ENCODE measurements around the gene GALNT18. TPM values are rescaled to one million over a fixed set of nuclear protein-coding genes. Genes with fewer than 3 reads are reported as not detected.

Gene GALNT18
- total RNA-seq, 2 donors from 2014 or later: 29.4 to 105 TPM

DNA sequence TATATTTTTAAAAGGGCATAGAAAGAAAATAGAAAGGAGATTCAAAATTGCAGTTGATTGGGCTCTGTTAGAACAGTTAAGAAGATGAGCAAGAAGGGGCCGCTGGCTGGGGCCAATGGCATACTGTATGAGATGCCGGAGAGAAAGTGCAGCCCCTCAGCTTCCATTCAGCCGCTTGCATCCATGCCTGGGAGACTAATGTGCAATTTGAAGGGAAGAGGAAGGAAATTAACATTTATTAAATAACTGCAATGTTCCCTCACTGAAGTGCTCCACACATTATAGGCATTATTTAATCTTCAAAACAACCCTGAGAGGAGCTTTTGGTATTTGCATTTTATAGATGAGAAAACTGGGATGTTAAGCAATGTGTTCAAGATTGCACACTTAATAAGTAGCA, 224.0 kb downstream of the GALNT18 start:
- Histone ChIP-seq H3K27me3 (replicated peaks; ENCODE audit: insufficient read depth) (no peaks in the 10 kb centered on the region), H3K27ac (no peak overlapping the region), H3K9me3 (no peaks in the 10 kb centered on the region), H3K36me3 (no peaks in the 10 kb centered on the region), H3K4me1 (replicated peaks) (no peaks in the 10 kb centered on the region), H3K4me3 (no peak overlapping the region)
- intact Hi-C loops (cut with DNase I): no loop called here
- no peak for TF ChIP-seq POLR2A (IDR thresholded peaks at IDR 0.05)
- TF ChIP-seq, protein P1, sequence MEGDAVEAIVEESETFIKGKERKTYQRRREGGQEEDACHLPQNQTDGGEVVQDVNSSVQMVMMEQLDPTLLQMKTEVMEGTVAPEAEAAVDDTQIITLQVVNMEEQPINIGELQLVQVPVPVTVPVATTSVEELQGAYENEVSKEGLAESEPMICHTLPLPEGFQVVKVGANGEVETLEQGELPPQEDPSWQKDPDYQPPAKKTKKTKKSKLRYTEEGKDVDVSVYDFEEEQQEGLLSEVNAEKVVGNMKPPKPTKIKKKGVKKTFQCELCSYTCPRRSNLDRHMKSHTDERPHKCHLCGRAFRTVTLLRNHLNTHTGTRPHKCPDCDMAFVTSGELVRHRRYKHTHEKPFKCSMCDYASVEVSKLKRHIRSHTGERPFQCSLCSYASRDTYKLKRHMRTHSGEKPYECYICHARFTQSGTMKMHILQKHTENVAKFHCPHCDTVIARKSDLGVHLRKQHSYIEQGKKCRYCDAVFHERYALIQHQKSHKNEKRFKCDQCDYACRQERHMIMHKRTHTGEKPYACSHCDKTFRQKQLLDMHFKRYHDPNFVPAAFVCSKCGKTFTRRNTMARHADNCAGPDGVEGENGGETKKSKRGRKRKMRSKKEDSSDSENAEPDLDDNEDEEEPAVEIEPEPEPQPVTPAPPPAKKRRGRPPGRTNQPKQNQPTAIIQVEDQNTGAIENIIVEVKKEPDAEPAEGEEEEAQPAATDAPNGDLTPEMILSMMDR (IDR thresholded peaks at IDR 0.05): no peak
- TF ChIP-seq POLR2AphosphoS5 (IDR thresholded peaks at IDR 0.05): no peak
- no peak for DNase-seq (ENCODE audit: low spot score)
- WGBS: 95% methylated on average over 3 of the region's 3 CpGs

DNA sequence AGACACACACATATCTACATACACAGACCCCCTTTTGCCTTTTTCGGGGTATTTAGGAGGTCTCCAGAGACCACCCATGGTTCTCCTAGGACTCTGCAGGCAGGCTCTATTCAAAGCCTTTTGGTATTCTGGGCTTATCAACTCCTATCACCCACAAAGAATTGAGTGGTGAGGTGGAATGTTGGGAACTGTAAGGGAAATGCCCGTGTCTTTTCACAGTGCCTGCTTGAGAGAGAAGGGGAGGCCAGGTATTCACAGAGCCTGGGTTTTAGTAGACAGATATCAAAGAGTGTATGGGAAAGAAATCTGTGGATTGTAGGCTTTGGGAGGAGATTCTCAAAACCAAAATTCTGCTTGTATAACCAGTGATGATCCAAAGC, 224.8 kb downstream of the GALNT18 start:
- WGBS: 85% methylated on average over 2 of the region's 2 CpGs
- Histone ChIP-seq H3K4me3 (no peak overlapping the region), H3K27ac (no peak overlapping the region), H3K27me3 (replicated peaks; ENCODE audit: insufficient read depth) (no peaks in the 10 kb centered on the region), H3K9me3 (no peaks in the 10 kb centered on the region), H3K4me1 (replicated peaks) (no peaks in the 10 kb centered on the region), H3K36me3 (no peaks in the 10 kb centered on the region)
- intact Hi-C loops (cut with DNase I): no loop called here
- TF ChIP-seq, protein P1 (IDR thresholded peaks at IDR 0.05): no peak
- TF ChIP-seq POLR2A (IDR thresholded peaks at IDR 0.05): no peak
- no peak for TF ChIP-seq POLR2AphosphoS5 (IDR thresholded peaks at IDR 0.05)
- no peak for DNase-seq (ENCODE audit: low spot score)

DNA sequence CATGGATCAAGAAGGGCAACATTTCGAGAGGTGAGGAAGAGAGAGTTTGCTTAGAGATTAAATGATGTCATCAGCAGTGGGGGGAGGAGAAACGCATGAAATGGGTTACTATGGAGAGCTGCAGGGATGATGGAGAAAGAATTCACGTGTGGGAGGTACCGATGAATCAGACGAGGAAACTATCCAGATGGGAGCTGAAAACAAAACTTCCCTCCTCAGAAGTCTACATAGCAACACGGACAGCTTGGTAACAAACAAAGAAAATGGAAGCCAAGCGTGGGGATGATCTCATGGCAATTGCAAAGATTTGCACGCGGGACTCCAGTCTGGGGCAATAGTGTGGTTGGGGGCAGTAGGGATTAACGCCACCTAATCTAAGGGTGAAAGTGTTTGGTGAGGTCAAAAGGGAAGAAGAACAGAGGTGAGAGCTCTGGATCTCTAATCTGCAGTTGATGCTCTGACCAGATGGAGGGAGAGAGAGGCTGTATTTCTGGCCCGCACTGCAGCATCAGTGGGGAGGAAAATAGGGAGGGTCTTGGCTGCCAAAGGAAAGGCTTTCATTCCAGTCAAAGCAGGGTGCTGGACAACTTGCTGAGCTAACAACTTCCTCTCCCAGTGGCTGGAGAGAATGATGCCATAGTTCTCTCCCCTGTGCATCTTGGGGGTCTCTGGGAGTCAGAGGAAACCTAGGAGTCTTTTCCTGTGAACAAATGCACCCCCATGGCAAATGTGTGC, 225.3 kb downstream of the GALNT18 start:
- Histone ChIP-seq H3K4me1 (replicated peaks) (no peaks in the 10 kb centered on the region), H3K9me3 (no peaks in the 10 kb centered on the region), H3K27me3 (replicated peaks; ENCODE audit: insufficient read depth) (no peaks in the 10 kb centered on the region), H3K4me3 (no peak overlapping the region), H3K27ac (no peak overlapping the region), H3K36me3 (no peaks in the 10 kb centered on the region)
- intact Hi-C loops (cut with DNase I): no loop called here
- 67% methylated on average over 11 of the region's 11 CpGs for WGBS
- TF ChIP-seq POLR2AphosphoS5 (IDR thresholded peaks at IDR 0.05) (no peak), POLR2A (IDR thresholded peaks at IDR 0.05) (no peak)
- TF ChIP-seq, protein P1 (IDR thresholded peaks at IDR 0.05): no peak
- DNase-seq (ENCODE audit: low spot score): no peak

DNA sequence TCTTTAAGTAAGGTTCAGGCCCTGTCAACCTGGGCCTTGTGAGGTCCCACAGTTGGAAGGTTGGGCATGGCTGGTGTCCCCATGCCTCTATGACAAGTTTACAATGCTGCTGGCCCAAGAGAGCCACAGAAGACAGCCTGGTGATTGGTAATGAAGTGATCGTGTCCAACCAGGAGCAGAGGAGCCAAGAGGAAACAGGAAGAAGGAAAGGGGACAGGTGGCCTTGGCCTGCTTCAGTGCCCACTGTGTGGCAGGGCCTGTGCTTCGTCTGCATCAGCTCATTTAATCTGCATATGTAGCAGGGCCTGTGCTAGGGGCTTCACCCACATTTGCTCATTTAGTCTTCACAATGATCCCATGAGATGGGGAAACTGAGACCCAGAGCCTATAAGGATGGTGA, 226.7 kb downstream of the GALNT18 start:
- H3K9me3 ChIP-seq: no peaks in the 10 kb centered on the region
- DNase-seq (ENCODE audit: low spot score): no peak
- H3K27me3 ChIP-seq (replicated peaks; ENCODE audit: insufficient read depth): no peaks in the 10 kb centered on the region
- TF ChIP-seq POLR2A (IDR thresholded peaks at IDR 0.05) (no peak), POLR2AphosphoS5 (IDR thresholded peaks at IDR 0.05) (no peak)
- TF ChIP-seq, protein P1 (IDR thresholded peaks at IDR 0.05): no peak
- H3K4me1 ChIP-seq (replicated peaks): no peaks in the 10 kb centered on the region
- H3K4me3 ChIP-seq: no peak overlapping the region
- no peak overlapping the region for H3K27ac ChIP-seq
- intact Hi-C loops (cut with DNase I): no loop called here
- 96% methylated on average over 2 of the region's 2 CpGs for WGBS
- no peaks in the 10 kb centered on the region for H3K36me3 ChIP-seq

DNA sequence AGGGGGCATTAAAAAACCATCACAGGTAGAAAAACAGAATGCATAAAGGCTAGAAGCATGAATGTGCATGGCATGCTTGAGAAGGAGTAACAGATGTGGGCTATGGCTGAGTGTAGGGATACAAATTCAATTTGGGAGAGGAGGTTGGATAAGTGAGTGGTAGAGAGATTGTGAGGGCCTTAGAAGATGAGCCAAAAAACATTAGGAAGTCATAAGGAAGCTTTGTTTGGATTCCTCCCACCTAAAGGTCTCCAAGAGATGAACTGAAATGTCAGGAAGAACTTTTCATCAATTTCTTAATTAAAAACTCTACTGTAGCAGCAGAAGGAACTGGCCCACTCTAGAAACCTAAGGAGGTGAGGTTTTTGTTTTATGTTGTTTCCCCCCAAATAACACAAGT, 227.6 kb downstream of the GALNT18 start:
- no peaks in the 10 kb centered on the region for H3K4me1 ChIP-seq (replicated peaks)
- DNase-seq (ENCODE audit: low spot score): no peak
- intact Hi-C loops (cut with DNase I): no loop called here
- H3K4me3 ChIP-seq: no peak overlapping the region
- no peaks in the 10 kb centered on the region for H3K9me3 ChIP-seq
- H3K27me3 ChIP-seq (replicated peaks; ENCODE audit: insufficient read depth): no peaks in the 10 kb centered on the region
- H3K27ac ChIP-seq: no peak overlapping the region
- H3K36me3 ChIP-seq: no peaks in the 10 kb centered on the region
- TF ChIP-seq, protein P1 (IDR thresholded peaks at IDR 0.05): no peak
- TF ChIP-seq POLR2A (IDR thresholded peaks at IDR 0.05) (no peak), POLR2AphosphoS5 (IDR thresholded peaks at IDR 0.05) (no peak)

Data from prostate gland (tissue), 2 donors.